ENCODE measurements around the gene PCOLCE2. TPM values are rescaled to one million over a fixed set of nuclear protein-coding genes. Genes with fewer than 3 reads are reported as not detected.

The PCOLCE2 gene
- total and polyA plus RNA-seq, 4 donors = 9.1 to 17.2 (median 13.3) TPM

DNA sequence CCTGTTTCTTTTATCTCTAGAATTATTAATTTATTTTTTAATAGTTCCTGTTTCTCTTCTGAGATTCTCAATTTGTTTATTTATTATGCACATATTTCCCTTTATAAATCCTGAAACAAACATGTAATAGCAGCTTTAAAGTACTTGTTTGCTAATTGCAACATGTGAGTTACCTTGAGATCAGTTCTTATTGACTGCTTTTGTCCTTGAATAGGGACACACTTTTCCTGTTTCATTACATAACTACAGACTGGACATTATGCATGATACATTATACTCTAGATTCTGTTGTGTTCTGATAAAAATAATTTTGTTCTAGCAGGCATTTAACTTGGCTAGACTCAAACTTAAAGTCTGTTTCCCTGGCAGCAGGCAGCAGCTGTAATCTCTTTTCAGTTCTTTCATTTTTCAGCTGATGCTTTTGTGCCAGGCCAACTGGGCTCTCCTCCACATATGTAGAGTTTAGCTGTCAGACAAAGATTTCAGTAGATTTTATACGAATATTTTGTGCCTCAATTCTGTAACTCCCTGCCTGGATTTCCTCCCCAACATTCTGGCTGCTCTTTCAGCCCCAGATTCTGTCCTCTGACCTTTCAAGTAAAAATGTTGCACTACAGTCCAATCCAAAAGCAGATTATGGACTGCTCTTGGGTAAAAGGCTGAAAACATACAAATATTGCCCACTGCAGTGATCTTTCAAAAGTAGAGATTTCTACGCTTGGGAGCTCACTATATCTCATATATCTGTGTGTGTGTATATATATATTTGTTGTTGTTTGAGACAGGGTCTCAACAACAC lies 41.9 kb downstream of the PCOLCE2 start:
- H3K4me3 ChIP-seq (ENCODE audit: low read depth in 1 of 3, low read length in 3 of 3) = no peak overlapping the region
- H3K4me1 ChIP-seq (ENCODE audit: control insufficient read depth in 4 of 4, insufficient read depth in 4 of 4, low read length in 3 of 4) = peaks cover 4 to 25% (median 14%) of the 10 kb centered on the region in 4 donors
- DNase-seq (ENCODE audit: low spot score) = no peak
- no peaks in the 10 kb centered on the region for H3K9me3 ChIP-seq (ENCODE audit: control insufficient read depth in 4 of 4, low read length in 3 of 4)
- no peaks in the 10 kb centered on the region for H3K27me3 ChIP-seq (ENCODE audit: control insufficient read depth in 4 of 4, insufficient read depth in 4 of 4, low read length in 3 of 4)
- H3K27ac ChIP-seq (ENCODE audit: low read depth in 1 of 2, low read length in 2 of 2) = peak overlapping the region; percentile 25 to 66
- H3K9ac ChIP-seq (ENCODE audit: low read depth in 1 of 2, low read length in 2 of 2) = no peak overlapping the region
- H3K36me3 ChIP-seq (ENCODE audit: control insufficient read depth in 4 of 4, insufficient read depth in 3 of 4, low read depth in 1 of 4, low read length in 3 of 4) = peaks cover 0 to 4% (median 0%) of the 10 kb centered on the region in 4 donors
- TF ChIP-seq EGR1 (IDR thresholded peaks at IDR 0.05; ENCODE audit: low read depth in 2 of 2) (no peak), JUND (IDR thresholded peaks at IDR 0.05) (peak in 1 of 2 donors; percentile 29), TAF1 (conservative IDR thresholded peaks at IDR 0.05) (no peak), FOXA2 (IDR thresholded peaks at IDR 0.05) (peak; percentile 49), RAD21 (IDR thresholded peaks at IDR 0.05) (peak in 1 of 2 donors; percentile 11), NR2F2 (IDR thresholded peaks at IDR 0.05) (no peak), RXRA (IDR thresholded peaks at IDR 0.05) (peak in 1 of 2 donors; percentile 67), GABPA (IDR thresholded peaks at IDR 0.05 in 1 of 2, conservative IDR thresholded peaks at IDR 0.05 in 1 of 2) (no peak), YY1 (IDR thresholded peaks at IDR 0.05) (no peak), FOXA1 (IDR thresholded peaks at IDR 0.05) (no peak), HNF4G (IDR thresholded peaks at IDR 0.05) (peak; percentile 4), SP1 (IDR thresholded peaks at IDR 0.05) (no peak), HNF4A (conservative IDR thresholded peaks at IDR 0.05) (peak; percentile 45 to 87)
- TF ChIP-seq, protein P1, sequence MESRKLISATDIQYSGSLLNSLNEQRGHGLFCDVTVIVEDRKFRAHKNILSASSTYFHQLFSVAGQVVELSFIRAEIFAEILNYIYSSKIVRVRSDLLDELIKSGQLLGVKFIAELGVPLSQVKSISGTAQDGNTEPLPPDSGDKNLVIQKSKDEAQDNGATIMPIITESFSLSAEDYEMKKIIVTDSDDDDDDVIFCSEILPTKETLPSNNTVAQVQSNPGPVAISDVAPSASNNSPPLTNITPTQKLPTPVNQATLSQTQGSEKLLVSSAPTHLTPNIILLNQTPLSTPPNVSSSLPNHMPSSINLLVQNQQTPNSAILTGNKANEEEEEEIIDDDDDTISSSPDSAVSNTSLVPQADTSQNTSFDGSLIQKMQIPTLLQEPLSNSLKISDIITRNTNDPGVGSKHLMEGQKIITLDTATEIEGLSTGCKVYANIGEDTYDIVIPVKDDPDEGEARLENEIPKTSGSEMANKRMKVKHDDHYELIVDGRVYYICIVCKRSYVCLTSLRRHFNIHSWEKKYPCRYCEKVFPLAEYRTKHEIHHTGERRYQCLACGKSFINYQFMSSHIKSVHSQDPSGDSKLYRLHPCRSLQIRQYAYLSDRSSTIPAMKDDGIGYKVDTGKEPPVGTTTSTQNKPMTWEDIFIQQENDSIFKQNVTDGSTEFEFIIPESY (IDR thresholded peaks at IDR 0.05) = peak; percentile 15
- TF ChIP-seq, protein P2, sequence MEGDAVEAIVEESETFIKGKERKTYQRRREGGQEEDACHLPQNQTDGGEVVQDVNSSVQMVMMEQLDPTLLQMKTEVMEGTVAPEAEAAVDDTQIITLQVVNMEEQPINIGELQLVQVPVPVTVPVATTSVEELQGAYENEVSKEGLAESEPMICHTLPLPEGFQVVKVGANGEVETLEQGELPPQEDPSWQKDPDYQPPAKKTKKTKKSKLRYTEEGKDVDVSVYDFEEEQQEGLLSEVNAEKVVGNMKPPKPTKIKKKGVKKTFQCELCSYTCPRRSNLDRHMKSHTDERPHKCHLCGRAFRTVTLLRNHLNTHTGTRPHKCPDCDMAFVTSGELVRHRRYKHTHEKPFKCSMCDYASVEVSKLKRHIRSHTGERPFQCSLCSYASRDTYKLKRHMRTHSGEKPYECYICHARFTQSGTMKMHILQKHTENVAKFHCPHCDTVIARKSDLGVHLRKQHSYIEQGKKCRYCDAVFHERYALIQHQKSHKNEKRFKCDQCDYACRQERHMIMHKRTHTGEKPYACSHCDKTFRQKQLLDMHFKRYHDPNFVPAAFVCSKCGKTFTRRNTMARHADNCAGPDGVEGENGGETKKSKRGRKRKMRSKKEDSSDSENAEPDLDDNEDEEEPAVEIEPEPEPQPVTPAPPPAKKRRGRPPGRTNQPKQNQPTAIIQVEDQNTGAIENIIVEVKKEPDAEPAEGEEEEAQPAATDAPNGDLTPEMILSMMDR (IDR thresholded peaks at IDR 0.05; ENCODE audit: low read depth, low read length, missing input control) = no peak
- TF ChIP-seq, protein P3, sequence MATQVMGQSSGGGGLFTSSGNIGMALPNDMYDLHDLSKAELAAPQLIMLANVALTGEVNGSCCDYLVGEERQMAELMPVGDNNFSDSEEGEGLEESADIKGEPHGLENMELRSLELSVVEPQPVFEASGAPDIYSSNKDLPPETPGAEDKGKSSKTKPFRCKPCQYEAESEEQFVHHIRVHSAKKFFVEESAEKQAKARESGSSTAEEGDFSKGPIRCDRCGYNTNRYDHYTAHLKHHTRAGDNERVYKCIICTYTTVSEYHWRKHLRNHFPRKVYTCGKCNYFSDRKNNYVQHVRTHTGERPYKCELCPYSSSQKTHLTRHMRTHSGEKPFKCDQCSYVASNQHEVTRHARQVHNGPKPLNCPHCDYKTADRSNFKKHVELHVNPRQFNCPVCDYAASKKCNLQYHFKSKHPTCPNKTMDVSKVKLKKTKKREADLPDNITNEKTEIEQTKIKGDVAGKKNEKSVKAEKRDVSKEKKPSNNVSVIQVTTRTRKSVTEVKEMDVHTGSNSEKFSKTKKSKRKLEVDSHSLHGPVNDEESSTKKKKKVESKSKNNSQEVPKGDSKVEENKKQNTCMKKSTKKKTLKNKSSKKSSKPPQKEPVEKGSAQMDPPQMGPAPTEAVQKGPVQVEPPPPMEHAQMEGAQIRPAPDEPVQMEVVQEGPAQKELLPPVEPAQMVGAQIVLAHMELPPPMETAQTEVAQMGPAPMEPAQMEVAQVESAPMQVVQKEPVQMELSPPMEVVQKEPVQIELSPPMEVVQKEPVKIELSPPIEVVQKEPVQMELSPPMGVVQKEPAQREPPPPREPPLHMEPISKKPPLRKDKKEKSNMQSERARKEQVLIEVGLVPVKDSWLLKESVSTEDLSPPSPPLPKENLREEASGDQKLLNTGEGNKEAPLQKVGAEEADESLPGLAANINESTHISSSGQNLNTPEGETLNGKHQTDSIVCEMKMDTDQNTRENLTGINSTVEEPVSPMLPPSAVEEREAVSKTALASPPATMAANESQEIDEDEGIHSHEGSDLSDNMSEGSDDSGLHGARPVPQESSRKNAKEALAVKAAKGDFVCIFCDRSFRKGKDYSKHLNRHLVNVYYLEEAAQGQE (IDR thresholded peaks at IDR 0.05) = no peak
- TF ChIP-seq, protein P4, sequence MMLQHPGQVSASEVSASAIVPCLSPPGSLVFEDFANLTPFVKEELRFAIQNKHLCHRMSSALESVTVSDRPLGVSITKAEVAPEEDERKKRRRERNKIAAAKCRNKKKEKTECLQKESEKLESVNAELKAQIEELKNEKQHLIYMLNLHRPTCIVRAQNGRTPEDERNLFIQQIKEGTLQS (IDR thresholded peaks at IDR 0.05) = no peak
- TF ChIP-seq, protein P5, sequence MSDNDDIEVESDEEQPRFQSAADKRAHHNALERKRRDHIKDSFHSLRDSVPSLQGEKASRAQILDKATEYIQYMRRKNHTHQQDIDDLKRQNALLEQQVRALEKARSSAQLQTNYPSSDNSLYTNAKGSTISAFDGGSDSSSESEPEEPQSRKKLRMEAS (IDR thresholded peaks at IDR 0.05) = peak; percentile 22
- WGBS = 21% methylated on average over 2 of the region's 2 CpGs
